ENCODE measurements around the gene UTP11. TPM values are rescaled to one million over a fixed set of nuclear protein-coding genes. Genes with fewer than 3 reads are reported as not detected.

The UTP11 gene
- total RNA-seq, 1 donor from 2014 or later: 53.7 TPM

DNA sequence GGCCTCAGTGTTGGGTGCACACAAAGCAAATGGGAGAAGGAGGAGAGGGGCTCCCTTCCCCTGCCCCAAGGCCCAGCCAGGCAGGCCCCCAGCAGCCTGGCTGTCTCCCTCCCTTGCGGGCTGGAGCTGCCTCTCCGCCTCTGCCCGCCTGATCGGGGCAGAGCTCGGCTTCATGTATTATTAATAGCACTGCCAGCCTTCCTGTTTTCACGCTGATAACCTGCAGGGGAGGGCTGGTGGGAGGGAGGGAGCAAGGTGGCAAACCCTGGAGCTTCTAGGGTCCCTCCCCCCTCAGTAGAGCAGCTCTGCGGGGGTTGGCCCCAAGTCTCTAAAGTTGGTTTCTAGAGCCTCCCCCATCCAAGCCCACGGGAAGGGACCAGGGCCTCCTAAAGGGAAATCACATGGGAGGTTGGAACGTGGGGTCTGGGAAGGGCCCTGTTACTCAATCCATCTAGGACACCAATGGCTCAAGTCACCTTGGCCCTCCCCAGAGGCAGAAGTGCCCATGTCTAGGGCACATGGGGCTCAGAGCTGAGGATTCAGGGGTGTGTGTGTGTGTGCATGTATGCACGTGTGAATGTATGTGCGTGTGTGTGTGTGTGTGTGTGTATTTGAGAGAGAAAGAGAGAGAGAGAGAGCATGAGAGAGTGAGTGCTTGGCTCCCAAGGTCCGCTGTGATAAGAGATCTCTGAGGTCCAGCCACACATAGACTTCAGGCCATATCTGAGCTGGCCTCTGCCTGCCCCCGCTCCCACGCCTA is 55.9 kb downstream of the UTP11 start:
- DNase-seq (ENCODE audit: extremely low read depth, low read depth, low spot score): no peak

DNA sequence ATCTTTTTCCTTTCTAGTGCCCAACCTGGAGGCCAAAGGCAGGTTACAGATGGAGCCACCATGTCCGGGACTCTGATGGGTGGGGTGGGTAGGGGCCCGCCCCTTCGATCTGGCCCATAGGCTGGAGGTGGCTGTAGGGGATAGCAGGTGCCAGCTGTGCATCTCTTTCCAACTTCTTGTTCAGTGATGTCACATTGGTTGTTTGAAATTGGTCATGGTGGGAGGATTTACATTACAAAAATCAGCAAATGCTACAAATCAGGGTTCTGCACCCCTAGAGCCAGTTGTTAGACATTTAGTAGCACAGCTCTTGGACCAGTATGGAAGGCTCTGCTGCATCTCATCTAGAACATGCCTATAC is 56.4 kb downstream of the UTP11 start:
- no peak for DNase-seq (ENCODE audit: extremely low read depth, low read depth, low spot score)

GRCh38 chr1:38071312-38072256 is 59.0 kb downstream of the UTP11 start:
- DNase-seq (ENCODE audit: extremely low read depth, low read depth, low spot score): no peak

DNA sequence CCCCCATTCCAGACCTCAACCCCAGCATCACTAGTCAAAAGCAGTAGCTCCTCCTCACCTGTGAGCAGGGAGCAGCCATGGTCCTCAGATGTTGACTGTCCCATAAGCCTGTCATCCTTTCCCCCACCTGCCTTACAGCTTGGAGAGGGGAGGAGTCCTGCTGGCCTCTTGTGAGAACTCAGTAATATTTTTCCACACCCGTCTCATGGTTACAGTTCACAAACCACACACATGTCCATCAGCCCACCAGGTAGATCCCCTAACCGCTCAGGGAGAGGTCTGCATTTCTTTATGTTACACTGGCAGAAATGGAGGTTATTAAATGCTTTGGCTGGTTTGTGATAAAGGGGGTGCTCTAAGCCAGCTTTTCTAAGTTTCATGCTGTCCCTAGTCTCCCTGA is 60.3 kb downstream of the UTP11 start:
- DNase-seq (ENCODE audit: extremely low read depth, low read depth, low spot score): no peak

- DNase-seq (ENCODE audit: extremely low read depth, low read depth, low spot score): no peak
These were observed 61.2 kb downstream of the UTP11 start for GRCh38 chr1:38073534-38074301.

DNA sequence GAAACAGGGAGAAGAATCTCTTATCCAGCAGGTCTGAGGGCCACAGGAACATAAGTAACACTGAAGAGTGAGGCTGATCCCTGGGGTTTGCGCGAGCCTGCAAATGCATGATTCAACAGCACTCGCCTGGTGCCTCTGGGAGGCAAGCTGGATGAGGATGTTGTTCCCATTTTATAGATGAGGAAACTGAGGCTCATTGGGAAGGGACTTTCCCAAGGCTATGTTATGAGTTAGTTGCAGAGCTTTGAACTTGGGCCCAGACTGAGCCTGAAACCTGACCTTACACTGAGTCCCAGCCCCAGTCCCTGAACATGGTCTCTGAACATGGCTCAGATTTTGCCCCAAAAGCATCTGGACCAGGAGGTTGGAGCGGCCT is 61.8 kb downstream of the UTP11 start:
- DNase-seq (ENCODE audit: extremely low read depth, low read depth, low spot score): no peak

Other genes starting within 250 kb of the UTP11 start
- gene EPHA10, start 247.6 kb upstream of the UTP11 start, total RNA-seq: 0.47 TPM in 1 of 2 replicates, not detected in the other
- gene MANEAL, start 218.9 kb upstream of the UTP11 start, total RNA-seq: 1.1 and 2.2 TPM in 2 replicates
- gene C1orf122, start 204.9 kb upstream of the UTP11 start, total RNA-seq: 74.4 and 113 TPM in 2 replicates
- gene YRDC, start 204.5 kb upstream of the UTP11 start, total RNA-seq: 19.6 and 22.1 TPM in 2 replicates
- gene MTF1, start 153.1 kb upstream of the UTP11 start, total RNA-seq: 3.7 and 6.2 TPM in 2 replicates
- gene INPP5B, start 65.7 kb upstream of the UTP11 start, total RNA-seq: 9.4 and 13.8 TPM in 2 replicates
- 35.5 and 65.5 TPM in 2 replicates for gene SF3A3, start 22.7 kb upstream of the UTP11 start, total RNA-seq
- gene FHL3, start 7.2 kb upstream of the UTP11 start, total RNA-seq: 55.4 and 90.1 TPM in 2 replicates
- not detected in 2 replicates for gene POU3F1, start 34.1 kb downstream of the UTP11 start, total RNA-seq